WI38 (cell line): ENCODE measurements around the gene PRKCE.

Experiments
- H3K4me3 ChIP-seq: 2 replicates; pipeline ENCODE4 v1.5.1; 2011; ENCODE audit warnings: low read depth, mild to moderate bottlenecking, control low read depth, low read length
- TF ChIP-seq, protein P1 (sequence below): IDR thresholded peaks from 2 replicates; pipeline ENCODE4 v1.5.1; 2012; ENCODE audit warnings: low read depth, mild to moderate bottlenecking, control low read depth, low read length

The PRKCE gene

DNA sequence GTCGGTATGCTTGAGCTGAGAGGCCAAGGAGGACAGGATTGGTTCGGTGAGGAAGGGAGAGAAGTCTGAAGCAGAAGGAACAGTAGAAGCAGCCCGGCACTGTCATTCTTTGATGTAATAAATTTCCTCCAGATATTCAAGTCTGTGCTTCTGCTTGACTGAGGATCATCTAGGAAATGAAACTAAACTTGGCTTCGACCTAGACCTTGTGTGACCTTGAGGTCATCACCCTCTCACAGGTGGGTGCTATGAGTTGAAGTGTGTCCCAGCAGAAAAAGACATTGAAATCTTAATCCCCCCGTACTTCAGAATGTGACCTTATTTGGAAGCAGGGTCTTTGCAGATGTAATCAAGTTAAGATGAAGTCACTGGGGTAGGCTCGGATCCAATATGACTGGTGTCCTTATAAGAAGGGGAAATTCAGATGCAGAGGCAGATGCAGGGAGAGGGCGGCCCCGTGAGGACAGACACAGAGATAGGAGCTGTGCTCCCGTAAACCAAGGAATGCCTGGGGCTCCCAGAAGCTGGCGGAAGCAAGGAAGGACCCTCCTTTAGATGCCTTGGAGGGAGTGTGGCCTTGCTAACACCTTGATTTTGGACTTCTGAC is 49.0 kb downstream of the PRKCE start:
- TF ChIP-seq, protein P1, sequence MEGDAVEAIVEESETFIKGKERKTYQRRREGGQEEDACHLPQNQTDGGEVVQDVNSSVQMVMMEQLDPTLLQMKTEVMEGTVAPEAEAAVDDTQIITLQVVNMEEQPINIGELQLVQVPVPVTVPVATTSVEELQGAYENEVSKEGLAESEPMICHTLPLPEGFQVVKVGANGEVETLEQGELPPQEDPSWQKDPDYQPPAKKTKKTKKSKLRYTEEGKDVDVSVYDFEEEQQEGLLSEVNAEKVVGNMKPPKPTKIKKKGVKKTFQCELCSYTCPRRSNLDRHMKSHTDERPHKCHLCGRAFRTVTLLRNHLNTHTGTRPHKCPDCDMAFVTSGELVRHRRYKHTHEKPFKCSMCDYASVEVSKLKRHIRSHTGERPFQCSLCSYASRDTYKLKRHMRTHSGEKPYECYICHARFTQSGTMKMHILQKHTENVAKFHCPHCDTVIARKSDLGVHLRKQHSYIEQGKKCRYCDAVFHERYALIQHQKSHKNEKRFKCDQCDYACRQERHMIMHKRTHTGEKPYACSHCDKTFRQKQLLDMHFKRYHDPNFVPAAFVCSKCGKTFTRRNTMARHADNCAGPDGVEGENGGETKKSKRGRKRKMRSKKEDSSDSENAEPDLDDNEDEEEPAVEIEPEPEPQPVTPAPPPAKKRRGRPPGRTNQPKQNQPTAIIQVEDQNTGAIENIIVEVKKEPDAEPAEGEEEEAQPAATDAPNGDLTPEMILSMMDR, result no peak
- no peak overlapping the region for H3K4me3 ChIP-seq

DNA sequence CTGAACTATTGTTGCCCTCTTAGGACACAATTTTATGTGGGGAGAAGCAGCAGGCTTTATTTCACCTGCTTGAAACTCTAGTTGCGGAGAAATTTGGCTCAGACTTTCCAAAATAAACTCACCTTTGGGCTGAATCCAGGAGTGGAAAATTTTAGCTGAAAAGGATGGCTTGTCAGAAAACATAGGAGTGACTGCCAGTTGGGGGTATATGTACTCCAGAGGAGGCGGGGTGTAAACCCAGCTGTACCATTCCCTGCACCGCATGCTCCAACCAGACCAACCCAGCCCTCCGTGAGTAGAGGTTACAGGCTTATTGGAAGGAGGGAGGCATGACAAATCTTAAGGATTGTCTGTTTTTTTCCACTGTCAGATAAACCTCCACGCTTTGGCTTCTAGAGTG is 53.8 kb downstream of the PRKCE start:
- no peak overlapping the region for H3K4me3 ChIP-seq
- TF ChIP-seq, protein P1, result no peak

DNA sequence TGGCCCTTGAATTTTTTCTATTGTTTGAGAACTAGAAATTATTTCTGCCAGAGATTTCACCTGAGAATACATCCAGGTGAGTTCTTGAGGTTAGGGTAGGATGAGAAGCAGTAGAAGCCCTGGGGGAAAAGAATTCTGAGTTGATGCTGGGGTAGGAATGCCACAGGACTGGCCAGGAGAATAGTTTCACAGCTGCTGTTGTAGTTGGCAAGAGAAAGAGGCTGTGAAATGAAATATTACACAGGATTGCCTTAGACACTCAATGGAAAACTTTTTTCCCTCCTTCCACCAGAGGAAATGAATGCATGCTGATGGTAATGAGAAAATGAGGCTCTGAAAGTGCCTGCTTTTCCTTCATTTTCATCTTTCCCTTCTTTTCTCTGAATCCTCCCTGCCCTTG is 54.6 kb downstream of the PRKCE start:
- TF ChIP-seq, protein P1, result no peak
- no peak overlapping the region for H3K4me3 ChIP-seq

DNA sequence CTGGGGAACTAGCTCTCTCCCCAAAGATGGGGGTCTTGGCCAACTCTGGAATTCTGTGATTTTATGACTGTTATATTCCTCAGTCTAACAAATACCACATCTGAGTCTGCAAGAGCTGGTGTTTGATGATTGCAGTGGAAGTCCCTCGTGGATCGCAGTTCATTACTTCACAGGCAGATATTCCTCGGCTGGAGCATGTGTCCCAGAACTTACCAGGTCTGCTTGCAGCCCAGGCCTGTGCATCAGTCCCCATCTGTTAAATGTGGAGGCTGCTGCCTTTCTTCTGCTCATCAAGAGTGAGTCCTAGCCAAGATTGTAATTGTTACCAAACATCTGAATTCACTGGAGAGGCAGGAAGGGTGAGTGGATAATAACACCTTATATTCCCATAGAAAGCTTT is 55.5 kb downstream of the PRKCE start:
- TF ChIP-seq, protein P1, result no peak
- H3K4me3 ChIP-seq, result no peak overlapping the region

DNA sequence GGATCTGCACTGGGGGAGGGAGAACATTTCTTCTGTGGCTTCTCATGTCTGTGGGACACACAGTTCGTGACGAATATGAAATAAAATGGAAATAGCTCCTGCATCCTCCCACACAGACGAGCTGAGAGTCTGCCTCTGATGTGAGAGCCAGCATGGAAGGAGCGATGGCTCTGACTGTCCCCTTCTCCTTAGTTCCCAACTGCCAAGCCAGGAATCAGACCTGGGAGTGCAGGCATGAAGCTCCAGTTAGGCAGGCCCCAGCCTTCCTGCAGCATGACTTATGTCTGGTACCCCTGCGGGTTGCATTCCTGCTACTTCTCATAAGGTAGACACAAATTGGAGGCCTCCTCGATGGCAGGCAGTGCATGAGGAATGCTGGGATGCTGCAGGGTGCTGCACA is 56.2 kb downstream of the PRKCE start:
- TF ChIP-seq, protein P1, result no peak
- H3K4me3 ChIP-seq, result no peak overlapping the region

DNA sequence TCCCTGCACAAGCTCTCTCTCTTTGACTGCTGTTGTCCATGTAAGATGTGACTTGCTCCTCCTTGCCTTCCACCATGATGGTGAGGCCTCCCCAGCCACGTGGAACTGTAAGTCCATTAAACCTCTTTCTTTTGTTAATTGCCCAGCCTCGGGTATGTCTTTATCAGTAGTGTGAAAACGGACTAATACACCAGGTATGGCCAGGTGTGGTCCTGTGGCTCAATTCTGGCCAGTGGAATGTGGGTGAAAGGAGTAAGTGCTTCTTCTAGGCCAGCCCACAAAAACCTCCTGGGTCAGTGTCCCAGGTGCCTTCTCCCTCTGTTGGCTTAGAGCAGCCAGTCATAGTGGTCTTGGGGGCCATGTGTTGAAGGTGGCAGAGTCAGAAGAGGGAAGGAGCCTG is 57.0 kb downstream of the PRKCE start:
- no peak overlapping the region for H3K4me3 ChIP-seq
- TF ChIP-seq, protein P1, result no peak

DNA sequence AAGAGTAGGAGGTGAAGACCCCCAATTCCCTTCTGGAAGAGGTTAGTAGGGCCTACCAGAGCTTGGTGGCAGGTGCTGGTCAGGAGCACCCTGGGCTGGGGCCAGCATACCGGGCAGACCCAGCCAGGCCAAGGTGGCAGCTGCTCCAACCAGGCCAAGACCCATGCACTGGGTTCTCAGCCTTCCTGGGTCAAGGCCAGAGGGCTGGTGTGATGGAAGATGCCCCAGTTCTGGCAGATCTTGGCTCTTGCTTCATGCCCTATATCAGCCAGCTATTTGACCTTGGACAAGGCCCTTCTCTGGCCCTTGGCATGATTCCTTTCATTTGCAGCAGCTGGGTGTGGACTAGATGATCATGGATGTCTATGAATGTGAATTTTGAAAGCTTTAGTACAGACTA is 57.7 kb downstream of the PRKCE start:
- TF ChIP-seq, protein P1, result no peak
- no peak overlapping the region for H3K4me3 ChIP-seq
